ENCODE measurements around the gene MAX.
A peak's percentile ranks its signal among the peaks of the same experiment; 100 is the strongest.

MAX gene

GRCh38 chr14:65142429-65142828 lies 40.1 kb upstream of the MAX start:
- in situ Hi-C loops (cut with HindIII; ENCODE audit: low sequenced_read_pairs): no loop called here
- no peak for DNase-seq (ENCODE audit: low read depth)
- H3K4me3 ChIP-seq (ENCODE audit: low read depth, low read length): no peak overlapping the region
- TF ChIP-seq, protein P1, sequence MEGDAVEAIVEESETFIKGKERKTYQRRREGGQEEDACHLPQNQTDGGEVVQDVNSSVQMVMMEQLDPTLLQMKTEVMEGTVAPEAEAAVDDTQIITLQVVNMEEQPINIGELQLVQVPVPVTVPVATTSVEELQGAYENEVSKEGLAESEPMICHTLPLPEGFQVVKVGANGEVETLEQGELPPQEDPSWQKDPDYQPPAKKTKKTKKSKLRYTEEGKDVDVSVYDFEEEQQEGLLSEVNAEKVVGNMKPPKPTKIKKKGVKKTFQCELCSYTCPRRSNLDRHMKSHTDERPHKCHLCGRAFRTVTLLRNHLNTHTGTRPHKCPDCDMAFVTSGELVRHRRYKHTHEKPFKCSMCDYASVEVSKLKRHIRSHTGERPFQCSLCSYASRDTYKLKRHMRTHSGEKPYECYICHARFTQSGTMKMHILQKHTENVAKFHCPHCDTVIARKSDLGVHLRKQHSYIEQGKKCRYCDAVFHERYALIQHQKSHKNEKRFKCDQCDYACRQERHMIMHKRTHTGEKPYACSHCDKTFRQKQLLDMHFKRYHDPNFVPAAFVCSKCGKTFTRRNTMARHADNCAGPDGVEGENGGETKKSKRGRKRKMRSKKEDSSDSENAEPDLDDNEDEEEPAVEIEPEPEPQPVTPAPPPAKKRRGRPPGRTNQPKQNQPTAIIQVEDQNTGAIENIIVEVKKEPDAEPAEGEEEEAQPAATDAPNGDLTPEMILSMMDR (IDR thresholded peaks at IDR 0.05; ENCODE audit: low read depth, low read length, missing control alignments): no peak

- in situ Hi-C loops (cut with HindIII; ENCODE audit: low sequenced_read_pairs): no loop called here
- no peak for DNase-seq (ENCODE audit: low read depth)
- H3K4me3 ChIP-seq (ENCODE audit: low read depth, low read length): no peak overlapping the region
- TF ChIP-seq, protein P1 (IDR thresholded peaks at IDR 0.05; ENCODE audit: low read depth, low read length, missing control alignments): no peak
These were observed 39.2 kb upstream of the MAX start for GRCh38 chr14:65141523-65141922.

- DNase-seq (ENCODE audit: low read depth): no peak
- H3K4me3 ChIP-seq (ENCODE audit: low read depth, low read length): no peak overlapping the region
- in situ Hi-C loops (cut with HindIII; ENCODE audit: low sequenced_read_pairs): no loop called here
- TF ChIP-seq, protein P1 (IDR thresholded peaks at IDR 0.05; ENCODE audit: low read depth, low read length, missing control alignments): no peak
These were observed 35.5 kb upstream of the MAX start for GRCh38 chr14:65137648-65138307.

GRCh38 chr14:65134651-65135579 lies 32.6 kb upstream of the MAX start:
- in situ Hi-C loops (cut with HindIII; ENCODE audit: low sequenced_read_pairs): no loop called here
- TF ChIP-seq, protein P1 (IDR thresholded peaks at IDR 0.05; ENCODE audit: low read depth, low read length, missing control alignments): no peak
- peak; percentile 16 for DNase-seq (ENCODE audit: low read depth)
- H3K4me3 ChIP-seq (ENCODE audit: low read depth, low read length): no peak overlapping the region

DNA sequence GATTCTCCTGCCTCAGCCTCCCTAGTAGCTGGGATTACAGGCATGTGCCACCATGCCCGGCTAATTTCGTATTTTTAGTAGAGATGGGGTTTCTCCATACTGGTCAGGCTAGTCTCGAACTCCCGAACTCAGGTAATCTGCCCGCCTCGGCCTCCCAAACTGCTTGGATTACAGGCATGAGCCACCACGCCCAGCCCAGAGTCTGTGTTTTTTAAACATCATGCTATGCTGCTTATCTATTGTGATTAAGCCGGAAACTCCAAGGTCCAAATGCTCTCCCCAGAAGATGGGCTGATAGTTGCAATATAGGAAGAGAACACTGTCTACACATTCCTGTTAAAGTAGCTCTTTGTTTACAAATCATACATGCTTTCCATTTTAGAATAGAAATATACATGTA lies 30.5 kb upstream of the MAX start:
- DNase-seq (ENCODE audit: low read depth): no peak
- TF ChIP-seq, protein P1 (IDR thresholded peaks at IDR 0.05; ENCODE audit: low read depth, low read length, missing control alignments): no peak
- in situ Hi-C loops (cut with HindIII; ENCODE audit: low sequenced_read_pairs): no loop called here
- no peak overlapping the region for H3K4me3 ChIP-seq (ENCODE audit: low read depth, low read length)

GRCh38 chr14:65131301-65131701 lies 29.0 kb upstream of the MAX start:
- TF ChIP-seq, protein P1 (IDR thresholded peaks at IDR 0.05; ENCODE audit: low read depth, low read length, missing control alignments): no peak
- DNase-seq (ENCODE audit: low read depth): peak; percentile 33
- no peak overlapping the region for H3K4me3 ChIP-seq (ENCODE audit: low read depth, low read length)
- in situ Hi-C loops (cut with HindIII; ENCODE audit: low sequenced_read_pairs): no loop called here
